Left hindlimb (tissue), 1 donor: ENCODE results near the gene ELOA2.
"Not testable (repeated sequence)": the region's sequence is repeated elsewhere in the genome, so short reads cannot be mapped to it uniquely, and the experiment has no call there.

Experiments
- DNase-seq: peaks from one replicate; pipeline ENCODE4 v3.0.0-alpha.2; 2018

Gene ELOA2

DNA sequence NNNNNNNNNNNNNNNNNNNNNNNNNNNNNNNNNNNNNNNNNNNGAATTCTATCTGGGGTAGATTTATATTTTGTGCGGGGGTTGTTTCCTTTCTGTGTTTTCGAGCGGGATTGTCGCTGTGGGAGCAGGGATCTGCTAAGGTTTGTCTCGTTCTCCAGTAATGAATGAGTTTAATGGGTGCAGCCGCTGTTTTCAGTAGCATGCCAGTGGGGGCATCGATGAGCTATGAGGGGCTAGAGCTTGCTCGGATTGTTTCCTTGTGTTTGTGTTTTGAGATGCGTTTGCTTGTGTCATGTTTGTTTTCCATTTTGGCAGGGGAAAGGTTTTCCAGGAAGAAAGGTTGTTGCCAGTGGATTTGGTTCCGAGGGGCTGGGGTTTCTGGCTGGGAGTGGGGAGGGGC lies 15.6 kb downstream of the ELOA2 start:
- DNase-seq = not testable (repeated sequence)
